GM12865 (cell line): ENCODE data around the gene NEFH.

Experiments
- DNase-seq: peaks from one replicate; pipeline ENCODE4 v3.0.0; 2010; ENCODE audit warnings: low read depth
- H3K4me3 ChIP-seq: 2 replicates; pipeline ENCODE4 v1.5.1; 2011; ENCODE audit warnings: mild to moderate bottlenecking, low read depth, low read length, control low read depth
- CTCF ChIP-seq: IDR thresholded peaks from 2 replicates; pipeline ENCODE4 v1.5.1; 2011; ENCODE audit warnings: low read length, control low read depth, low read depth, inconsistent platforms; ENCODE audit not compliant: insufficient read depth; ENCODE audit errors: missing control alignments

NEFH gene

DNA sequence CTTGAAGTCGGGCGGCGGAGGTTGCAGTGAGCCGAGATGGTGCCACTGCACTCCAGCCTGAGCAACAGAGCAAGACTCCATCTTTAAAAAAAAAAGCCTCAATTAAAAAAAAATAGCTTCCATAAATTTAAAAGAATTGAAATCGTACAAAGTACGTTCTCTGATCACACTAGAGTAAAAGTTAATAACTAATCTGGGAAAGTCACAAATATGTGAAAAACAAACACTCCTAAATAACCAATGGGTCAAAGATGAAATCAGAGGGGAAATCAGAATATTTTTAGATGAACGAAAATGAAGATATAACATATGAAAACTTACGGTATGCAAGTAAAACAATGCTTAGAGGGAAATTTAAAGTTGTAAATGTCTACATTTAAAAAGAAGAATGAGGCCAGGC is 19.8 kb downstream of the NEFH start:
- TF ChIP-seq CTCF, result no peak
- no peak for DNase-seq
- H3K4me3 ChIP-seq, result no peak overlapping the region

DNA sequence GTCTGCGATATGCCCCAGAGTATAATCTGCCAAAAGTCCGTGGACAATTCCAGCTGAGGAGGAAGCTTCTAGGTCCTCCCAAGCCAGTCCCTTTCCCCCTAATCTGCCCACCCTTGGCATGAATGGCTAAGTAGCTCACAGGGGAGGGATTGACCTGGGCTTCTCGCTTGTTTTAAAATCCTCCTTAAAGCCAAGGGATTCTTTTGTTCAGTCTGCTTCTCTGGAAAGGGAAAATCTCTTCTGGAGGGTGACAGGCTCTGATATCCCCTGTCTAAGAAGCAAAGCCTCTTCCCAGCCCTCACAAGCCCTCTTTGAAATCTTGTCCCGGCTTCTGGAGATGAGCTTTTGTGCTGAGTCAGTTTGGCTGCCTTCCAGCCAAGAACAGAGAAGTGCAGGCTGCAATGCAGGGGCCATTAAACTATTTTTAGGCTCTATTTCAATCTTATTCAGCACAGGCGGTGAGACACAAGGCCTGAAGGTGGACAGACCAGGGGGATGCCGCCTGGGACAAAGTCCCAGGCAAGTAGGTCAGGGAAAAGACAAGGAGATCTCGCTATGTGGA is 23.9 kb downstream of the NEFH start:
- no peak for DNase-seq
- no peak for TF ChIP-seq CTCF
- no peak overlapping the region for H3K4me3 ChIP-seq

DNA sequence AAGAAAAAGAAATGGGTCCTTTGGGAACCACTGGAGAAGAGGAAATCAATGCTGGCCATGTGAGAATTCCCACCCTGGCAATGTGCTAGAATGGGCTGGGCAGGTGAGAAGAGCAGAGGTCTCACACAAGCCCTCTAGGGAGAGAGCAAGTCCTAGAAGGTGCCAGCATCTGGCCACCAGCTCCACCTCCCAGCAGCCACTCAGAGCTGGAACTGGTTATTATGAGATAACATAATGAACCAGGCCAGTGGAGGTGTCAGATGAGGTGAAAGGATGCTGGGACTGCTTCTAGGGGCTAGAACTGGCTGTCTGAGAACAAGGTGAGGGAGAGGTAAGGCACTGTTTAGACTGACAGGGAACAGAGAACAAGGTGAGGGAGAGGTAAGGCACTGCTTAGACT is 29.3 kb downstream of the NEFH start:
- no peak overlapping the region for H3K4me3 ChIP-seq
- DNase-seq, result no peak
- TF ChIP-seq CTCF, result no peak

GRCh38 chr22:29509815-29510214 is 29.8 kb downstream of the NEFH start:
- H3K4me3 ChIP-seq, result no peak overlapping the region
- no peak for TF ChIP-seq CTCF
- no peak for DNase-seq

- DNase-seq, result no peak
- no peak for TF ChIP-seq CTCF
- no peak overlapping the region for H3K4me3 ChIP-seq
Measured at GRCh38 chr22:29510542-29510941, 30.5 kb downstream of the NEFH start.

- DNase-seq, result no peak
- H3K4me3 ChIP-seq, result no peak overlapping the region
- no peak for TF ChIP-seq CTCF
Measured at GRCh38 chr22:29511126-29511862, 31.3 kb downstream of the NEFH start.

GRCh38 chr22:29512031-29512430 is 32.0 kb downstream of the NEFH start:
- TF ChIP-seq CTCF, result no peak
- DNase-seq, result no peak
- no peak overlapping the region for H3K4me3 ChIP-seq
